GM12878 (cell line): Measurements from ENCODE around the gene BCOR. TPM values are rescaled to one million over a fixed set of nuclear protein-coding genes. Genes with fewer than 3 reads are reported as not detected.

Source experiments
- BCL11A ChIP-seq: IDR thresholded peaks from 2 replicates; pipeline ENCODE4 v1.6.1; 2011; ENCODE audit warnings: low read depth, low read length
- GABPA ChIP-seq: IDR thresholded peaks from 2 replicates; pipeline ENCODE4 v1.6.1; 2014; ENCODE audit warnings: antibody characterized with exemption, low read depth, mild to moderate bottlenecking, inconsistent platforms
- HDGF ChIP-seq: fragments of 450-650 bp; IDR thresholded peaks from 2 replicates; pipeline ENCODE4 v1.6.1; 2016; ENCODE audit warnings: antibody characterized with exemption
- NR2C1 ChIP-seq: fragments of 450-650 bp; IDR thresholded peaks from 2 replicates; pipeline ENCODE4 v1.6.1; 2017; ENCODE audit warnings: antibody characterized with exemption, mild to moderate bottlenecking, moderate library complexity
- SRF ChIP-seq, 2 experiments: IDR thresholded peaks; 2 replicates each; pipeline ENCODE4 v1.6.1; 2011; ENCODE audit warnings: low read depth in 2 of 2, low read length in 2 of 2, mild to moderate bottlenecking in 1 of 2, moderate library complexity in 1 of 2
- ZBTB33 ChIP-seq: fragments of 450-650 bp; IDR thresholded peaks from 2 replicates; pipeline ENCODE4 v1.6.1; 2017; ENCODE audit warnings: mild to moderate bottlenecking
- ZNF687 ChIP-seq: fragments of 450-650 bp; IDR thresholded peaks from 2 replicates; pipeline ENCODE4 v1.6.1; 2017; ENCODE audit warnings: mild to moderate bottlenecking, moderate library complexity
- polyA plus RNA-seq, 11 experiments: library from polyadenylated mRNA; depleted of rRNA in 4 of 11; unstranded in 6 of 11; stranded (reverse) in 5 of 11; fragments of >200 nt; fragmentation: Nextera tagmentation in 4 of 11; fragmentation: Illumina TruSeq in 1 of 11; extraction: Ambion mirVana in 4 of 11; extraction: Trizol in 1 of 11; gene quantifications; 1 replicate in 1 of 11; 2 replicates in 10 of 11; pipeline versions ENCODE4 v1.2.1 to v1.2.3, GENCODE V29; 2011 to 2016; ENCODE audit warnings: inconsistent platforms in 2 of 11, missing spikeins in 2 of 11, low read depth in 1 of 11
- total RNA-seq, 4 experiments: library from RNA; depleted of rRNA in 3 of 4; stranded (reverse); fragments of >200 nt in 3 of 4; fragmentation: Illumina TruSeq in 1 of 4; extraction: Trizol in 1 of 4; gene quantifications; 2 replicates each; pipeline versions ENCODE4 v1.2.1 to v1.2.3, GENCODE V29; 2013 to 2021

Gene BCOR
- total and polyA plus RNA-seq, 10 of the 15 experiments (the other 5 are each of a cell fraction or from before 2014, with no cell fraction given): 5.1 to 16.4 (median 10.1) TPM

- TF ChIP-seq ZBTB33 (no peak), GABPA (no peak), ZNF687 (no peak), HDGF (no peak), BCL11A (no peak), NR2C1 (no peak), SRF (IDR thresholded peaks at IDR 0.05; ENCODE audit: low read depth in 2 of 2, low read length in 2 of 2) (no peak)
Observed at GRCh38 chrX:40101430-40101802, 3.7 kb upstream of the BCOR start (continued).
